HG02973 (cell line): ENCODE data around the gene THADA.
A peak's percentile ranks its signal among the peaks of the same experiment; 100 is the strongest.
"Not testable (repeated sequence)": the region's sequence is repeated elsewhere in the genome, so short reads cannot be mapped to it uniquely, and the experiment has no call there.

Experiments used
- ATAC-seq: cut with Tn5 transposase; IDR thresholded peaks from one replicate; pipeline ENCODE4 v1.9.1; 2021; ENCODE audit warnings: moderate library complexity; ENCODE audit not compliant: unreplicated experiment

Gene THADA

GRCh38 chr2:43194121-43194869 is 401.5 kb downstream of the THADA start:
- ATAC-seq = peak; percentile 46

- no peak for ATAC-seq
Observed at GRCh38 chr2:43193652-43194120, 402.2 kb downstream of the THADA start.

DNA sequence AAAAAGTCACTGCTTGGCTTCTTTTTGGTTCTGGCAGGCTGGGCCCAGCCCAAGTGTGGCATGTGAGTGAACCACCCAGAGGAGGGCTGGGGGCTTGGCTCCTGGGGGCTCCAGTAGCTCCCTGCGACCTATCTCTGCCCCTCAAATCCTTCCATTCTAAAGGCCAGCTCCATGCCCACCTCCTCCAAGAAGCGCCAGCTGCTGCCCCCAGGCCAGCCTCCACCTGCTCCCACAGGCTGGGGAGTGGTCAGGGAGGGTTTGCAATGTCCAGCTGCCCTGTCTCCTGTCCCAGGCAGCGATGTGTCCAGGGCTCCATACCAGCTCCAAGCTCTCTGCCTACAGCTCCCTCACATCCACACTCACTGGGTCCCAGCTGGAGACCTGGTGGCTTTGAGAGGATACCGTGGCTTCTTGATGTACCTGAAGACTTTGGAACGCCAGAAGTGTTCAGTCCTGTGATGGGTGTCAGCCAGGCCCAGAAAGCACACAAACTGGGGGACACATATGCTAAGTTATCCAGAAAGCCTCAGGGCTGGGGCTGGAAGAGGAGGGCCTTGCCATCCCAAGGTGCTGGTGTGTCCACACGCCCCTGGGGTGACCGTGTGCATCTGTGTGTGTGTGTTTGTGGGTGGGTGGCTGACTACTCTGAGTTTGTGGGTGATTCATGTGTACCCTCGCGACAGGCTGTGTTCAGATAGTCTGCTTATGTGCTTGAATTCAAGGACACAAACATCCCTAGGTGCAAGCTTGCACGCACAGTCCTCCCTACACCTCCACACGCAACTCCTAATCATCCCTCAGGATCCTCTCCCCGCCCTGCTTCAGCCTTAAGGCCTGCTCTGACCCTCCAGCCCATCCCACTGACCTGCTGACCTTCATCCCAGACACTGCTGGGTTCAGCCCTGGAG is 402.8 kb downstream of the THADA start:
- ATAC-seq = no peak

- ATAC-seq = no peak
Observed at GRCh38 chr2:43191947-43192516, 403.8 kb downstream of the THADA start.

GRCh38 chr2:43190311-43191052 is 405.4 kb downstream of the THADA start:
- no peak for ATAC-seq

DNA sequence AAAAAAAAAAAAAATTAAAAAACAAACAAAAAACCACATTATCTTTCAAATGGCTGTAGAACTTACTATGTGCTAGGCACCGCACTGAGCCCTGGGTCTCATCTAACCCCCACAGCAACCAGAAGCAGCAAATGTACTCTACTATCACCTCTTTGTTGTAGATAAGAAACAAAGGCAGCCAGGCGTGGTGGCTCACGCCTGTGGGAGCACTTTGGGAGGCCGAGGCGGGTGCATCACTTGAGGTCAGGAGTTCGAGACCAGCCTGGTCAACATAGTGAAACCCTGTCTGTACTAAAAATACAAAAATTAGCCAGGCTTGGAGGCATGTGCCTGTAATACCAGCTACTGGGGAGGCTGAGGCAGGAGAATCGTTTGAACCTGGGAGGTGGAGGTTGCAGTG is 406.0 kb downstream of the THADA start:
- ATAC-seq = not testable (repeated sequence)

GRCh38 chr2:43188561-43189386 is 407.1 kb downstream of the THADA start:
- no peak for ATAC-seq

DNA sequence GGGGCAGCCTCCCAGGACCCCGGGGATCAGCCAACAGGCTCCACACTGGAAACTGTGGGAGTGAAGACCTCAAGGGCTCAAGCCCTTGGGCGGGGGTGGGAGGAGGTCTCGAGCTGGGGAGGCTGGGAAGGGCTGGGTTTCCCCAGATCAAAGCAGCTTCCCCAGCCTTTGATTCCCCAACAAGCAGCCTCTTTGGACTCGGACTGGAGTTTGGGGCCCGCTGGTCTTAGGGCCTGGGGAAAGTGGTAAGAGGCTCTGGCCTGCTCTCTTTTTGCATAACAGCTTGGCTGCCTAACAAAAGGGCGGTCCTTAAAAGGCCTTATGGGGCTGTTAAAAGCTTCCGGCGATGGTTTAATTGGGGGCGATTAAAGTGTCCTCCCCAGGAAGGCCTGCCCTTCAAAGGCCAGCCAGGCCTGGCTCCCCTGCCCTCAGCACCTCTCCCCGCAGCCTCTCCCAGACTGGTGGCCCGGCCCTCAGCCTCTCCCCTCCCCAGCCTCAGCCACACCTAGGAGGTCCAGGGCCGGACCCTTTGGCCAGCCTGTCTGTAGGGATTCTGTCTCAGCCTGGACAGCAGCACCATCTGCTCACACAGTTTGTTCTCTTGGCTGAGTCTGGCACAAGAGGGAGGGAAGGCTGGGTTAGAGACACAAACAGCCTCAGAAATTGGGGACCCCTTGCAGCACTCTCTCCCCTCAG is 409.0 kb downstream of the THADA start:
- ATAC-seq = no peak

DNA sequence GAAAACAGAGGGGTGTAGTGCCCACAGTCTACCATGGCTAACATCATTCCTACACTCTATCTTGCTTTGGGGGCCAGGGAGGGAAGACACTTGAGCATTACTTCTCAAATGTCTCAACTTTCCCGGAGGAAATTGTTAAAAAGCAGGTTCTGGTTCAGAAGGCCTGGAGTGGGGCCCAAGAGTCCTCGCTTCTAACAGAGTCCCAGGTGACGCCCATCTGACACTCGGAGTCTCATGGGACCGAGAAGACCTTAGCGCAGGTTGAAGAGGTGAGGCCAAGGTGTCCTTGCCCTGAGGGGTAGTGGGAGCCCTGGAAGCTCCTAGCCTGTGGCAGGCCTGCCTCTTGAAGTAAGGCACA is 409.5 kb downstream of the THADA start:
- no peak for ATAC-seq

DNA sequence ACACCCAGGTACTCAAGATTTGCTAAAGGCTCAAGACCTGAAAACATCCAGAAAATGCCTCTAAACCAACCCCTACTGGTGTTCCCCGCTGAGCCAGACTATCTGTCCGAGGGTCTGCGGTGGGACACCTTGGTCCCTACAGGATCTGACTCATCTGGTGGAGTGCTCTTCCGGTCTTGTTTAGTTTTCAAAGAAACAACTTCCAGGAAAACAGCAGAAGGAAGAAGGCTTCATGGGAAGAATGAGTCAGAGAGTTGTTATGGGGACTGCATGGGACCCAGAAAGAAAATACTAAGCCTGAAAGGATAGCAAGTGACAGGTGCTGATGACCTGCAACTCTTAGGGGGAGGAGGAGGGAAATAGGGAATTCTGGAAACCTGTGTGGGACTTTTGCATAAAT is 410.7 kb downstream of the THADA start:
- no peak for ATAC-seq

DNA sequence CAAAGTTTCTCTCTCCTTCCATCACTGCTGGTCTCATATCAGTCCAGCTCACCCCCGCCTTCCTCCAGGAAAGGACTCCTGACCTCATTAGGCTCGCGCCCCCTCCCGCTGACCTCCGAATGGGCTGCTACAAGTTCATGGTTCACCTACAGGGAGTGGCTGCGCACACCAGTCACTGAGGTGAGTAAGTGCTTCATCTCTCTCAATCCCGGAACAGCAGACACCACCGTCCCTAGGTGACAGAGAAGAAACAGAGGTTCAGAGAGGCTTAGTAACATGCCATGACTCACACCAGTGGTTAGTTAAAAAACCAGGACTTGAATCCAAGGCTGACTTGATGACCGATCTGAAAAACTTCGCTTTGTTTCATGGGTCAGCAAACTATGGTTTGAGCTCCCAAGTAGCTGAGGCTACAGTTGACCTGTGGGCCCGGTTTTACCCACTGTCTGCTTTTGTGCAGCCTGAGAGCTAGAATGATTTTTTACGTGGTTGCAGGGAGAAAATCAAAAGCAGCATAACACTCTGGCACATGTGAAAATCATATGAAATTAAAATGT is 411.4 kb downstream of the THADA start:
- no peak for ATAC-seq

DNA sequence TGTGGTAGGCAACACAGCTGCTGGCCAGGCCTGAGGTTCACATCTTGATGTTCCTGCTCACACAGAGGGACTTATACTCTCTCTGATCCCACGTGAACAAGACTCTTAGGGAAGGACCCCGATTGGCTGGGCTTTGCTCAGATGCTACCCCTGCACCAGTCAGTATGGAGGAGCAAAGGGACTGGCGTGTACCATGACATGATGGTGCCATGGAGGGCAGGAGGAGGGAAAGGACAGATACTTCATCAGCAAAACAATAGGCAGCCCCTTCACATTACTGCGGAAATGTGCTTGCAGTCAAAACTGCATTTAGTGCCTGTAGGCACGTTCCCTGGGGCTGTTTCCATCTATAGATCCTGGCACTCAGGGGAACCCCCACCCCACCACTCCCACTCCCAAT is 412.1 kb downstream of the THADA start:
- ATAC-seq = no peak

DNA sequence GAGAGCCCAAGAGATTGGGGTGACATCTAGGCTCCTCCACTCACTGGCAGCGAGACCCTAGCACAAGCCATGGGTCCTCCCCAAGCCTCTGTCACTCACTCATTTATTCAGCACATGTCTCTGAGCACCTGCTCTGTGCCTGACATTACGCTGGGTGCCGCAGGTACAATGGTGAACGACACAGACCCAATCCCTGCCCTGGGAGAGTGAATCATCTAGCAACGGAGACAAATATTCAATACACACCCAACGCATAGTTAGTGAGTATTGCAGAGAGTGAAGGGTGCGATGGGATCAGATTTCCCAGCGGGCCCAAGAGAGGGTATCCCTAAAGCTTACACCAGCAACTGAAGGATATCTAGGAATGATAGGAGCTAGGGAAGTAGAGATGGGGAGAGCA is 414.9 kb downstream of the THADA start:
- no peak for ATAC-seq
